HEK293 (cell line): Measurements from ENCODE around the gene ASIC4.
A peak's percentile ranks its signal among the peaks of the same experiment; 100 is the strongest.

Experiments used
- CTCF ChIA-PET: fragments of 350-600 bp; formaldehyde crosslinking; extraction: SDS; loops from one replicate; lab custom pipeline; 2021; ENCODE audit warnings: antibody characterized with exemption; lab: Yijun Ruan, JAX
- POLR2A ChIA-PET: fragments of 300-600 bp; formaldehyde crosslinking; extraction: SDS; loops from one replicate; lab custom pipeline; 2020; ENCODE audit warnings: antibody characterized with exemption, inconsistent platforms; lab: Yijun Ruan, JAX
- H3K27ac ChIP-seq: fragments of 200-500 bp; sonication (Bioruptor generic); 2 replicates; pipeline ENCODE4 v1.5.1; 2014; ENCODE audit warnings: low read depth, low read length, control low read depth, inconsistent platforms; ENCODE audit errors: extremely low read depth
- H3K36me3 ChIP-seq, 2 experiments: fragments of 200-500 bp in 1 of 2; sonication (Bioruptor generic) in 1 of 2; 1 replicate in 1 of 2; 2 replicates in 1 of 2; pipeline ENCODE4 v1.5.1; 2014 to 2017; ENCODE audit warnings: inconsistent platforms in 2 of 2, low read length in 2 of 2; ENCODE audit not compliant: control insufficient read depth in 2 of 2, insufficient read depth in 1 of 2
- H3K4me1 ChIP-seq: fragments of 200-500 bp; sonication (Bioruptor generic); 2 replicates; pipeline ENCODE4 v1.5.1; 2014; ENCODE audit warnings: mild to moderate bottlenecking, low read length, inconsistent platforms; ENCODE audit not compliant: control insufficient read depth, insufficient read depth
- H3K4me3 ChIP-seq: 2 replicates; pipeline ENCODE4 v1.5.1; 2011; ENCODE audit warnings: low read depth, mild to moderate bottlenecking, control low read depth, low read length, moderate library complexity
- H3K9me3 ChIP-seq: fragments of 200-500 bp; sonication (Bioruptor generic); 2 replicates; pipeline ENCODE4 v1.5.1; 2014; ENCODE audit warnings: low read depth, low read length, inconsistent platforms; ENCODE audit not compliant: control insufficient read depth, insufficient read depth
- BCL11B ChIP-seq: fragments of 450-650 bp; formaldehyde crosslinking; IDR thresholded peaks from 2 replicates; pipeline ENCODE4 v1.5.1; 2016; ENCODE audit warnings: low read depth, missing biosample characterization, missing genetic modification characterization
- KLF16 ChIP-seq: fragments of 450-650 bp; formaldehyde crosslinking; IDR thresholded peaks from 2 replicates; pipeline ENCODE4 v1.5.1; 2017; ENCODE audit warnings: missing biosample characterization, missing genetic modification characterization
- MZF1 ChIP-seq: fragments of 450-650 bp; formaldehyde crosslinking; IDR thresholded peaks from 2 replicates; pipeline ENCODE4 v1.5.1; 2017; ENCODE audit warnings: missing biosample characterization, missing genetic modification characterization, borderline replicate concordance
- REPIN1 ChIP-seq: fragments of 450-650 bp; formaldehyde crosslinking; IDR thresholded peaks from 2 replicates; pipeline ENCODE4 v1.5.1; 2017; ENCODE audit warnings: missing biosample characterization, missing genetic modification characterization, low read depth
- REST ChIP-seq: fragments of 450-650 bp; formaldehyde crosslinking; IDR thresholded peaks from 2 replicates; pipeline ENCODE4 v1.5.1; 2016; ENCODE audit warnings: missing biosample characterization, missing genetic modification characterization
- ZBTB17 ChIP-seq: fragments of 450-650 bp; formaldehyde crosslinking; IDR thresholded peaks from 2 replicates; pipeline ENCODE4 v1.5.1; 2016; ENCODE audit warnings: missing biosample characterization, missing genetic modification characterization
- ZBTB44 ChIP-seq: fragments of 450-650 bp; IDR thresholded peaks from 2 replicates; pipeline ENCODE4 v1.5.1; 2018; ENCODE audit warnings: missing biosample characterization, mild to moderate bottlenecking, missing genetic modification characterization
- ZIC2 ChIP-seq: fragments of 450-650 bp; formaldehyde crosslinking; IDR thresholded peaks from 2 replicates; pipeline ENCODE4 v1.5.1; 2016; ENCODE audit warnings: missing biosample characterization, missing genetic modification characterization
- ZNF10 ChIP-seq: fragments of 450-650 bp; formaldehyde crosslinking; IDR thresholded peaks from 2 replicates; pipeline ENCODE4 v1.5.1; 2017; ENCODE audit warnings: missing biosample characterization, missing genetic modification characterization
- ZNF112 ChIP-seq: fragments of 450-650 bp; formaldehyde crosslinking; IDR thresholded peaks from 2 replicates; pipeline ENCODE4 v1.5.0; 2017; ENCODE audit warnings: missing biosample characterization, missing genetic modification characterization
- ZNF140 ChIP-seq: fragments of 450-650 bp; formaldehyde crosslinking; IDR thresholded peaks from 2 replicates; pipeline ENCODE4 v1.5.1; 2016; ENCODE audit warnings: missing biosample characterization, missing genetic modification characterization
- ZNF146 ChIP-seq: fragments of 450-650 bp; formaldehyde crosslinking; IDR thresholded peaks from 2 replicates; pipeline ENCODE4 v1.5.1; 2016; ENCODE audit warnings: missing biosample characterization, missing genetic modification characterization
- ZNF2 ChIP-seq: fragments of 450-650 bp; formaldehyde crosslinking; IDR thresholded peaks from 2 replicates; pipeline ENCODE4 v1.5.1; 2016; ENCODE audit warnings: missing biosample characterization, missing genetic modification characterization
- ZNF211 ChIP-seq: fragments of 450-650 bp; formaldehyde crosslinking; IDR thresholded peaks from 2 replicates; pipeline ENCODE4 v1.5.1; 2016; ENCODE audit warnings: low read depth, missing biosample characterization, missing genetic modification characterization
- ZNF26 ChIP-seq: fragments of 450-650 bp; formaldehyde crosslinking; IDR thresholded peaks from 2 replicates; pipeline ENCODE4 v1.5.1; 2016; ENCODE audit warnings: missing biosample characterization, missing genetic modification characterization
- ZNF621 ChIP-seq: fragments of 450-650 bp; formaldehyde crosslinking; IDR thresholded peaks from 2 replicates; pipeline ENCODE4 v1.5.1; 2017; ENCODE audit warnings: missing biosample characterization, missing genetic modification characterization
- ZNF639 ChIP-seq: fragments of 450-650 bp; formaldehyde crosslinking; IDR thresholded peaks from 2 replicates; pipeline ENCODE4 v1.5.1; 2016; ENCODE audit warnings: missing biosample characterization, missing genetic modification characterization
- ZNF654 ChIP-seq: fragments of 450-650 bp; formaldehyde crosslinking; IDR thresholded peaks from 2 replicates; pipeline ENCODE4 v1.5.1; 2016; ENCODE audit warnings: low read depth, missing biosample characterization, missing genetic modification characterization
- ZNF76 ChIP-seq: fragments of 450-650 bp; formaldehyde crosslinking; IDR thresholded peaks from 2 replicates; pipeline ENCODE4; 2016; ENCODE audit warnings: low read depth, missing biosample characterization, missing genetic modification characterization, borderline replicate concordance
- ZSCAN16 ChIP-seq: fragments of 450-650 bp; formaldehyde crosslinking; IDR thresholded peaks from 2 replicates; pipeline ENCODE4 v1.5.1; 2016; ENCODE audit warnings: missing biosample characterization, missing genetic modification characterization
- ZSCAN23 ChIP-seq: fragments of 450-650 bp; formaldehyde crosslinking; IDR thresholded peaks from 2 replicates; pipeline ENCODE4 v1.5.1; 2016; ENCODE audit warnings: missing biosample characterization, missing genetic modification characterization

Gene ASIC4

GRCh38 chr2:219561179-219562048 lies 47.1 kb downstream of the ASIC4 start:
- no peaks in the 10 kb centered on the region for H3K9me3 ChIP-seq
- no peaks in the 10 kb centered on the region for H3K4me1 ChIP-seq
- peaks cover 13 to 86% of the 10 kb centered on the region in 2 experiments; a peak in 2 of 3 replicates for H3K36me3 ChIP-seq
- ChIA-PET CTCF (interaction anchor here (0.7 to 2.5 kb wide), 14 partner anchors 9 to 93 kb away, joined by 3 to 32 read pairs (median 4); partner anchors contain the start of genes OBSL1 and STK11IP), POLR2A (interaction anchor here (0.9 to 3.7 kb wide), 5 partner anchors 9 to 128 kb away, joined by 3 to 25 read pairs (median 6); partner anchors contain the start of genes INHA, OBSL1 and STK11IP)
- H3K4me3 ChIP-seq: no peak overlapping the region
- no peak overlapping the region for H3K27ac ChIP-seq
- no peak for TF ChIP-seq BCL11B (tag by site-specific recombination)
- TF ChIP-seq MZF1 (tag by site-specific recombination): no peak
- no peak for TF ChIP-seq ZNF76
- no peak for TF ChIP-seq ZNF112 (tag by site-specific recombination)
- TF ChIP-seq ZNF2 (tag by site-specific recombination): no peak
- no peak for TF ChIP-seq ZNF654 (tag by site-specific recombination)
- no peak for TF ChIP-seq ZNF639 (tag by site-specific recombination)
- no peak for TF ChIP-seq ZBTB44
- TF ChIP-seq ZNF10 (tag by site-specific recombination): no peak
- no peak for TF ChIP-seq ZNF26 (tag by site-specific recombination)
- no peak for TF ChIP-seq ZNF211 (tag by site-specific recombination)
- no peak for TF ChIP-seq ZBTB17
- TF ChIP-seq ZNF140: no peak
- no peak for TF ChIP-seq ZIC2 (tag by site-specific recombination)
- no peak for TF ChIP-seq KLF16 (tag by site-specific recombination)
- TF ChIP-seq ZNF146 (tag by site-specific recombination): no peak
- TF ChIP-seq ZSCAN16 (tag by site-specific recombination): no peak

- peaks cover 13 to 86% of the 10 kb centered on the region in 2 experiments; a peak in 2 of 3 replicates for H3K36me3 ChIP-seq
- H3K9me3 ChIP-seq: no peaks in the 10 kb centered on the region
- H3K4me3 ChIP-seq: no peak overlapping the region
- no peak overlapping the region for H3K27ac ChIP-seq
- no peaks in the 10 kb centered on the region for H3K4me1 ChIP-seq
- CTCF ChIA-PET: interaction anchor here (0.6 to 1.3 kb wide), 4 partner anchors 21 to 118 kb away, joined by 3 to 5 read pairs (median 4); no protein-coding TSS in a partner anchor
- POLR2A ChIA-PET: interaction anchor here (0.9 to 3.7 kb wide), 5 partner anchors 9 to 127 kb away, joined by 3 to 25 read pairs (median 5); partner anchors contain the start of genes INHA, OBSL1 and STK11IP
- TF ChIP-seq ZNF621 (no peak), REST (tag by site-specific recombination) (peak; percentile 70), REPIN1 (no peak), ZSCAN23 (tag by site-specific recombination) (no peak)
Observed at GRCh38 chr2:219562049-219563020, 48.1 kb downstream of the ASIC4 start.
